Stimulated activated CD8-positive, alpha-beta memory T cell treated with anti-CD3 and anti-CD28 coated beads, Interleukin-2, amount 100 ng/mL, for 1 hour (primary cell): ENCODE measurements around the gene AGRN.
"Not testable (repeated sequence)": the region's sequence is repeated elsewhere in the genome, so short reads cannot be mapped to it uniquely, and the experiment has no call there.

Experiments used
- DNase-seq, 2 donors: peaks; one replicate each; pipeline ENCODE4 v3.0.0-alpha.2; 2020; ENCODE audit warnings: low read depth in 2 of 2

The AGRN gene

DNA sequence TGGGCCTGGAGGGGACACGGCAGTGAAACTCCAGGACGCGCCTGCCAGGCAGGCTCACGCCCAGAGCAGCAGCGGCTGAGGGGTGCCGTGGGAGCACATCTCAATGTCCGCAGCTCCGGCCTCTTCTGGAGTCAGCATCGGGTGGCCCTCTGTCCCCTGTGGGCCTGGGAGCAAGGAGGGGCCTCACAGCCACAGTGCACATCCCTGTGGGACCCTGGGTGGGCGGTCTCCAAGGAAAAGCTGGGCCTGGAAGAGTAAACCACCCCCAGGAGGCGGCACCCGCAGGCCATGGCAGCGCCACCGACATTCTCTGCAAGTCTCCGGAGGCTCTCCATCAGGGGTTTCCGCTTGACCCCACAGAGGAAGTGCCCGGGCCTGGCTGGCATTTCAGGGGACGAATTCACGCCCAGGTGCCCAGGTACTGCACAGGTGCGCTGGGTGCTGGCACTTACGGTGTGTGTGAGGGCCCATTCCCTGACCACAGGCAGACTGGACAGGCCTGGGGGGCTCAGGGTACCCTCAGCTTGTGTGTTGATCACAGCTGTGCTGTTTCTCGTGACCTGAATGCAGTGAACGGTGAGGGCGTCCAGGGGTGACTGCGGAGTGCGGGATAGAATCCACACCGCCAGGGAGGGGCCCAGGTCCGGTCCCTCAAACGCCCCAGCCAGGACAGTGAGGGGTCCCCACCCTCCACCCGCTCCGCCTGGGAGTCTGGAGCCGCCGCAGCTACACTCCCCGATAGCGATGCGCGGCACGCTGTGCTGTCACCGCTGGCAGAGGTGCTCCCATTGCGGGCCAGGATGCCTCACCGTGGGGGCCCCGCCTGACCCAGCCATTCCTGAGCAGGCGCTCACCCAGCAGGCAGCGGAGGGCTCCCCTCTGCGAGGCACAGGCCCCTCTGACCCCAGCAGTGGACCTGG, 70.8 kb downstream of the AGRN start:
- DNase-seq: no peak

DNA sequence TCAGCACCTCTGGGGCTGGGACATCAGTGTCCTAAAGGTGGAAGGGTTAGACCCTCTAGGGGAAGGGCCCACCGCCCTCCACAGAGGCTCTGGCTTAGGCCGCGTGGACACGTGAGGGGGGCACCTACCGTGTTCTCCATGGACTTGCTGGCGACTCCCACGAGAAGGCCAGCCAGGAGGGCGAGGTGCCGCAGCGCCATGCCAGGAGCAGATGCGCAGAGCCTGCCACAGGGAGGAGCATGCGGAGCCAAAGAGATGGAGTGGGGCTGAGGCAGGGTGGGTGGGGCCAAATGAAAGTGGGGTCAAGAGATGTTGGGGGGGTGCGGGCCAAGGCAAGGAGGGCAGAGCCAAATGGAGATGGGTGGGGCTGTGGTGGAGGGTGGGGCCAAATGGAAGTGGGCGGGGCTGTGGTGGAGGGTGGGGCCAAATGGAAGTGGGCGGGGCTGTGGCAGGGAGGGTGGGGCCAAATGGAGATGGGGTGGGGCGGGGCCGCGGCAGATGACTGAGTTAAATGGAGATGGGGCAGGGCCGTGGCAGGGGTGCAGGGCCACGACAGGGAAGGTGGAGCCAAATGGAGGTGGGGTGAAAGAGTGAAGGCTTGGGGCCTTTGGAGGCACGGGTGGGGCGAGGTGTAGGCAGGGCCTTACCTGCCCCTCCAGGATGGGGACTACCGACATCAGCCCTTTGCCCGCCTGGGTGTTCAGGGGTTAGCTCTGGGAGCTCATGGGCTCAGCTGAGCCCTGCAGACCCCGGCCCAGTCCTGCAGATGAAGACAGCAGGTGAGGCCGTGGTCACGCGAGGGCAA, 71.6 kb downstream of the AGRN start:
- DNase-seq: no peak

DNA sequence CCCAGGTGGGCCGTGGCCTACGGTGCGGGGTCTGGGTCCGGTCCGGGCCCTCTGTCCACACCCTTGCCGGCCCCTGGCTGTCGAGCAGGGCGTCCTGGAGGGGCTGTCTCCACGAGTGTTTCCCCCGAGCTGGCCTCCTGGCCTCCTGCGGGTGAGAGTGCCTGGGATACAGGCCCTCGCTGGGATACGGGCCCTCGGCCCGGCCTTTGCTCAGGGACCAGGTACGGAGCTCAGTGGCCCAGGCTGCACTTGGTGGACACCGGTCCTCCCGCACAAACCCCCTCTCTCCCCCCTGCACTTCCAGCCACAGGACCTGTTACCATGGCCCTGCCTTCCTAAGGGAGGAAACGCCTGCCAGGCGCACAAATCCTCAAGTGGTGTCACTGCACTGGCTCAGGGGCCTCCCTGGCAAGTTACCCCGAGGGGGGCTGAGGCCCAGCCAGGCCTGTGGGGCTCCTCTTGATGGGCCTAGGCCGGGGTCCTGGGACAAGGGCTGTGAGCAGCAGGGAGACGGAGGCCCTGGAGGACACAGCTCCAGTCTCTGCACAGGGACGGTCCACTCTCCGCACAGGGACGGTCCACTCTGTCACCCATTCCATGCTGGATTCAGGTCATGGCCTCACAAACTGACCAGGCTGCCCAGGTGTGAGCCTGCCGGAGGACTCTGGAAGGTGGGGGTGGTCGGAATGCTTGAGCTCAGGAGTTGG, 72.4 kb downstream of the AGRN start:
- DNase-seq: no peak

GRCh38 chr1:1092894-1093609, 73.1 kb downstream of the AGRN start:
- no peak for DNase-seq

DNA sequence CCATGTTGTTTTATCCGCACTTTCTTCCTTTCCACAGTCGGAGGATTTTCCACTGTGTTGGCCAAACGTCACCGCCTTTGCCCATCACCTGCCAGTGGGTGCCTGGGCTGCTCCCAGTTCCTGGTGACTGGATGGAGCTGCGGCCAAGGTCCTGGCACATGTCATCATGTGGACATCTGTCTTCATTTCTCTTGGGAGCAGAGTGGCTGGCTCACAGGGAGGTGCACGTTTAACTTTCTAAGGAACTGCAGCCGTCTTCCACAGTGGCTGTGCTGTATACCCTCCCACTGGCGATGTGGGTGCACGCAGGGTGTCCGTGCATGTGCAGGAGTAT, 73.7 kb downstream of the AGRN start:
- DNase-seq: no peak

GRCh38 chr1:1094981-1095380, 75.1 kb downstream of the AGRN start:
- DNase-seq: no peak

DNA sequence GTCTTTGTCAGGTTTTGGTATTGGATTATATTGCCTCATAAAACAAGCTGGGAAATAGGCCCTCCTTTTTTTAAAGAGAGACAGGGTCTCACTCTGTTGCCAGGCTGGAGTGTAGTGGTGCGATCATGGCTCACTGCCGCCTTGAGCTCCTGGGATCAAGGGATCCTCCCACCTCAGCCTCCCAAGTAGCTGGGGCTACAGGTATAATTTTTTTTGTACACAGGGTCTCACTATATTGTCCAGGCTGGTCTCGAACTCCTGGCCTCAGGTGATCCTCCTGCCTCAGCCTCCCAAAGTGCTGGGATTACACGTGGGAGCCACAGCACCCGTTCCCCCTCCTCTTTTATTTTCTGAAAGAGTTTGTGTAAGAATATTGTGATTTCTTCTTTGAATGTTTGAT, 76.2 kb downstream of the AGRN start:
- DNase-seq: not testable (repeated sequence)

GRCh38 chr1:1098681-1099421, 78.9 kb downstream of the AGRN start:
- DNase-seq: no peak

- no peak for DNase-seq
These were observed 79.7 kb downstream of the AGRN start for GRCh38 chr1:1099506-1100183.

GRCh38 chr1:1100296-1100695, 80.4 kb downstream of the AGRN start:
- no peak for DNase-seq

DNA sequence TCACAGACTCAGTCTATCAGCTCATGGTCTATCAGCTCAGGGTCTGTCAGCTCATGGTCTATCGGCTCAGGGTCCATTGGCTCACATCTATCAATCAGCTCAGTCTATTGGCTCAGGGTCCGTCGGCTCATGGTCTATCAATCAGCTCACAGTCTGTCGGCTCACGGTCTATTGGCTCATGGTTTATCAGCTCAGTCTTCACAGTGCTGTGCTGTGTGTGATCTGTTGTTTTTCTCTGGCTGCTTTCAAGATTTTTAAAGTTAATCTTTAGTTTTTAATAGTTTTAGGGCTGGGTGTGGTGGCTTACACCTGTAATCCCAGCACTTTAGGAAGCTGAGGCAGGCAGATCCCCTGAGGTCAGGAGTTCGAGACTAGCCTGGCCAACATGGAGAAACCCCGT, 81.6 kb downstream of the AGRN start:
- no peak for DNase-seq

DNA sequence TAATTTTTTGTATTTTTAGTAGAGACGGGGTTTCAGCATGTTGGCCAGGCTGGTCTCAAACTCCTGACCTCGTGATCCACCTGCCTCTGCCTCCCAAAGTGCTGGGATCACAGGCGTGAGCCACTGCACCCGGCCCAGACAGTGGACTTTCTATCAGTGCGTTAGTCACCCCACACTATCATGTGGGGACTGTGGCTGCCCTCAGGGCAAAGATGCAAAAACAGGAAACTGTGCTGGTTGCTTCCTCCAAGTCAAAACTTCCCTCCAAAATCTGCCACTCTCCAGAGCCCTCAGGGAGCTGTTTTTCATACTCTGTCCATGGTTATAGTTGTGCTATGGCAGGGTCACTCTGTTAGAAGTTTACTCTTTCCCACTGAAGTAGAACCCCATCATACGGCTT, 84.2 kb downstream of the AGRN start:
- not testable (repeated sequence) for DNase-seq
